Loucy (cell line): Measurements from ENCODE around the gene FXYD3.

Experiments
- CTCF ChIP-seq: fragments of 200-600 bp; sonication (generic); conservative IDR thresholded peaks from 2 replicates; pipeline ENCODE4 v1.5.1; 2014; ENCODE audit warnings: mild to moderate bottlenecking, antibody characterized with exemption, low read length
- EZH2phosphoT487 ChIP-seq: fragments of 200-600 bp; IDR thresholded peaks from 2 replicates; pipeline ENCODE4 v1.6.1; 2018; ENCODE audit warnings: antibody characterized with exemption, mild to moderate bottlenecking, moderate library complexity, borderline replicate concordance

- TF ChIP-seq CTCF (no peak), EZH2phosphoT487 (no peak)
These were observed 14.8 kb upstream of the FXYD3 start for GRCh38 chr19:35100588-35101533.
